Astrocyte of the hippocampus (primary cell): ENCODE results near the gene SEL1L.
A peak's percentile ranks its signal among the peaks of the same experiment; 100 is the strongest.
"Not testable (repeated sequence)": the region's sequence is repeated elsewhere in the genome, so short reads cannot be mapped to it uniquely, and the experiment has no call there.

Source experiments
- DNase-seq: peaks from one replicate; pipeline ENCODE4 v3.0.0; 2011; ENCODE audit warnings: low read depth, low spot score

The SEL1L gene

GRCh38 chr14:81525129-81525528 lies 8.5 kb downstream of the SEL1L start:
- no peak for DNase-seq

GRCh38 chr14:81523616-81524015 lies 10.0 kb downstream of the SEL1L start:
- no peak for DNase-seq

GRCh38 chr14:81523016-81523415 lies 10.6 kb downstream of the SEL1L start:
- DNase-seq: no peak

GRCh38 chr14:81521356-81521755 lies 12.3 kb downstream of the SEL1L start:
- DNase-seq: no peak

GRCh38 chr14:81519200-81520011 lies 14.2 kb downstream of the SEL1L start:
- DNase-seq: no peak

- DNase-seq: no peak
Measured at GRCh38 chr14:81517798-81518398, 15.8 kb downstream of the SEL1L start.

GRCh38 chr14:81516986-81517797 lies 16.5 kb downstream of the SEL1L start:
- DNase-seq: peak; percentile 49

GRCh38 chr14:81515927-81516326 lies 17.7 kb downstream of the SEL1L start:
- DNase-seq: not testable (repeated sequence)

- not testable (repeated sequence) for DNase-seq
Measured at GRCh38 chr14:81512826-81513225, 20.8 kb downstream of the SEL1L start.

GRCh38 chr14:81511111-81511904 lies 22.3 kb downstream of the SEL1L start:
- DNase-seq: no peak

GRCh38 chr14:81509838-81510452 lies 23.7 kb downstream of the SEL1L start:
- DNase-seq: no peak

GRCh38 chr14:81509321-81509720 lies 24.3 kb downstream of the SEL1L start:
- no peak for DNase-seq

- DNase-seq: no peak
Measured at GRCh38 chr14:81506487-81506886, 27.2 kb downstream of the SEL1L start.

GRCh38 chr14:81504864-81505263 lies 28.8 kb downstream of the SEL1L start:
- no peak for DNase-seq

- DNase-seq: no peak
Measured at GRCh38 chr14:81485781-81486180, 47.9 kb downstream of the SEL1L start.

- DNase-seq: no peak
Measured at GRCh38 chr14:81485372-81485771, 48.3 kb downstream of the SEL1L start.

GRCh38 chr14:81484120-81484519 lies 49.5 kb downstream of the SEL1L start:
- DNase-seq: no peak

GRCh38 chr14:81480741-81481140 lies 52.9 kb downstream of the SEL1L start:
- DNase-seq: no peak

- DNase-seq: no peak
Measured at GRCh38 chr14:81478446-81478845, 55.2 kb downstream of the SEL1L start.

- no peak for DNase-seq
Measured at GRCh38 chr14:81476816-81477215, 56.8 kb downstream of the SEL1L start.

- DNase-seq: no peak
Measured at GRCh38 chr14:81474685-81475324, 58.8 kb downstream of the SEL1L start.
